Kidney (tissue), 14 donors: ENCODE measurements around the gene ACVR1B. TPM values are rescaled to one million over a fixed set of nuclear protein-coding genes. Genes with fewer than 3 reads are reported as not detected.

Source experiments
- DNase-seq, 5 donors: peaks; one replicate each; pipeline ENCODE4 v3.0.0-alpha.2; 2013 to 2020
- FAIRE-seq: peaks from 2 replicates; lab custom pipeline; 2012; peaks lifted over from hg19 to GRCh38; lab: Jason Lieb, UNC
- H3K27ac ChIP-seq, 2 donors: one replicate each; pipeline ENCODE4 v1.7.0; 2013; ENCODE audit warnings: low read depth in 2 of 2, low read length in 2 of 2, inconsistent platforms in 1 of 2
- H3K27me3 ChIP-seq: one replicate; pipeline ENCODE4 v1.7.1; 2013; ENCODE audit warnings: low read length, inconsistent platforms; ENCODE audit not compliant: control insufficient read depth, insufficient read depth
- H3K36me3 ChIP-seq, 3 donors: one replicate each; pipeline versions ENCODE4 v1.7.0 to v1.7.1; 2013; ENCODE audit warnings: low read length in 3 of 3, control low read depth in 1 of 3, inconsistent platforms in 1 of 3; ENCODE audit not compliant: insufficient read depth in 3 of 3, control insufficient read depth in 2 of 3
- H3K4me1 ChIP-seq, 3 donors: one replicate each; pipeline versions ENCODE4 v1.7.0 to v1.7.1; 2013; ENCODE audit warnings: low read length in 3 of 3, inconsistent platforms in 1 of 3, low read depth in 1 of 3; ENCODE audit not compliant: control insufficient read depth in 2 of 3, insufficient read depth in 2 of 3
- H3K4me3 ChIP-seq, 3 donors: one replicate each; pipeline versions ENCODE4 v1.7.0 to v1.8.1; 2013; ENCODE audit warnings: low read length in 3 of 3, control low read depth in 1 of 3, inconsistent platforms in 1 of 3
- H3K9ac ChIP-seq, 3 donors: one replicate each; pipeline versions ENCODE4 v1.7.0 to v1.7.1; 2013; ENCODE audit warnings: low read length in 3 of 3, control low read depth in 1 of 3, inconsistent platforms in 1 of 3
- H3K9me3 ChIP-seq, 3 donors: one replicate each; pipeline versions ENCODE4 v1.7.0 to v1.7.1; 2013; ENCODE audit warnings: low read length in 3 of 3, control low read depth in 1 of 3, inconsistent platforms in 1 of 3; ENCODE audit not compliant: control insufficient read depth in 2 of 3, insufficient read depth in 1 of 3
- CTCF ChIP-seq: IDR thresholded peaks from 3 replicates; pipeline ENCODE4 v1.5.1; 2012; ENCODE audit warnings: mild to moderate bottlenecking, moderate library complexity, borderline replicate concordance; ENCODE audit not compliant: insufficient read depth; ENCODE audit errors: extremely low read depth
- intact Hi-C: fragments of 100-400 bp; cut with DNase I; formaldehyde crosslinking; loops from one replicate; pipeline ENCODE4 v1.11.1; 2022
- polyA plus RNA-seq: library from polyadenylated mRNA; stranded (reverse); fragments of 350-450 nt; fragmentation: Illumina TruSeq; extraction: RNeasy Lipid Tissue Mini Kit (QIAGEN cat#74804); gene quantifications from one replicate; pipeline ENCODE4 v1.2.3, GENCODE V29; 2014; ENCODE audit warnings: low read depth, low replicate concordance; ENCODE audit not compliant: insufficient read depth
- total RNA-seq: library from RNA; stranded (reverse); fragmentation: NEBNext Ultra II Directional; extraction: Animal tissue kit (Norgen Biotek cat#: 25700); gene quantifications from one replicate; pipeline ENCODE4 v1.2.1, GENCODE V29; 2021
- donor health status: control.
- donor health status: control.
- donor health status: control.
- donor health status: control.
- donor health status: control.
- donor health status: DM: yes; HTN: yes; CAD: no.
- donor health status: Normal renal cell carcinoma (clear cell type).

The ACVR1B gene
- total and polyA plus RNA-seq, 2 donors from 2014 or later = 30.6 to 95.5 TPM

- peak within 1 kb of the TSS; percentile 76 to 83 (median 77) for H3K4me3 ChIP-seq
- intact Hi-C loops = no loop called here
- FAIRE-seq = no peak
- no peaks in the 10 kb centered on the region for H3K36me3 ChIP-seq
- H3K27ac ChIP-seq = peak within 1 kb of the TSS; percentile 66 to 91
- no peaks in the 10 kb centered on the region for H3K27me3 ChIP-seq
- peak in 3 of 5 donors; percentile 40 to 80 (median 77) for DNase-seq
- H3K9ac ChIP-seq = peak within 1 kb of the TSS; percentile 53 to 63 (median 57)
- H3K9me3 ChIP-seq = no peaks in the 10 kb centered on the region
- H3K4me1 ChIP-seq = peaks cover 5 to 20% (median 12%) of the 10 kb centered on the region in 3 donors
- TF ChIP-seq CTCF = no peak
Observed at GRCh38 chr12:51907083-51907855, 44.2 kb upstream of the ACVR1B start, which contains the start of gene ACVRL1. Gene ACVRL1 (plus strand): TSS chr12:51907504. CDS start chr12:51912475, 4,971 bp downstream.

GRCh38 chr12:51907856-51908425 is 43.6 kb upstream of the ACVR1B start:
- DNase-seq (peak in 2 of 5 donors; percentile 39 to 60), FAIRE-seq (no peak)
- H3K27me3 ChIP-seq = no peaks in the 10 kb centered on the region
- peak overlapping the region; percentile 53 to 63 (median 57) for H3K9ac ChIP-seq
- no peak for TF ChIP-seq CTCF
- intact Hi-C loops = no loop called here
- no peaks in the 10 kb centered on the region for H3K36me3 ChIP-seq
- H3K4me1 ChIP-seq = peaks cover 5 to 23% (median 12%) of the 10 kb centered on the region in 3 donors
- H3K27ac ChIP-seq = peak overlapping the region; percentile 66 to 91
- H3K9me3 ChIP-seq = no peaks in the 10 kb centered on the region
- peak overlapping the region; percentile 76 to 83 (median 77) for H3K4me3 ChIP-seq

- FAIRE-seq = no peak
- Histone ChIP-seq H3K4me1 (peaks cover 5 to 23% (median 12%) of the 10 kb centered on the region in 3 donors), H3K4me3 (peak overlapping the region in 2 of 3 donors; percentile 76 to 77), H3K36me3 (no peaks in the 10 kb centered on the region), H3K9me3 (no peaks in the 10 kb centered on the region), H3K27ac (peak overlapping the region; percentile 66), H3K9ac (peak overlapping the region in 1 of 3 donors; percentile 57), H3K27me3 (no peaks in the 10 kb centered on the region)
- intact Hi-C loops = no loop called here
- TF ChIP-seq CTCF = no peak
- DNase-seq = peak in 1 of 5 donors; percentile 43
Observed at GRCh38 chr12:51908876-51909592, 42.5 kb upstream of the ACVR1B start.
